Neural progenitor cell (in vitro differentiated cells): ENCODE data around the gene ZNF133.

ENCODE experiments used
- EZH2 ChIP-seq: fragments of 200-600 bp; sonication (generic); IDR thresholded peaks from 2 replicates; pipeline ENCODE4 v1.6.1; 2017; ENCODE audit warnings: antibody characterized with exemption, mild to moderate bottlenecking, moderate library complexity
- EZH2phosphoT487 ChIP-seq: fragments of 200-600 bp; sonication (generic); IDR thresholded peaks from 2 replicates; pipeline ENCODE4 v1.6.1; 2017; ENCODE audit warnings: antibody characterized with exemption
- TF ChIP-seq, protein P1 (sequence below): fragments of 200-600 bp; sonication (generic); IDR thresholded peaks from 2 replicates; pipeline ENCODE4 v1.5.1; 2017; ENCODE audit warnings: antibody characterized with exemption, mild to moderate bottlenecking

GRCh38 chr20:18272451-18272850, 15.9 kb upstream of the ZNF133 start:
- TF ChIP-seq, protein P1, sequence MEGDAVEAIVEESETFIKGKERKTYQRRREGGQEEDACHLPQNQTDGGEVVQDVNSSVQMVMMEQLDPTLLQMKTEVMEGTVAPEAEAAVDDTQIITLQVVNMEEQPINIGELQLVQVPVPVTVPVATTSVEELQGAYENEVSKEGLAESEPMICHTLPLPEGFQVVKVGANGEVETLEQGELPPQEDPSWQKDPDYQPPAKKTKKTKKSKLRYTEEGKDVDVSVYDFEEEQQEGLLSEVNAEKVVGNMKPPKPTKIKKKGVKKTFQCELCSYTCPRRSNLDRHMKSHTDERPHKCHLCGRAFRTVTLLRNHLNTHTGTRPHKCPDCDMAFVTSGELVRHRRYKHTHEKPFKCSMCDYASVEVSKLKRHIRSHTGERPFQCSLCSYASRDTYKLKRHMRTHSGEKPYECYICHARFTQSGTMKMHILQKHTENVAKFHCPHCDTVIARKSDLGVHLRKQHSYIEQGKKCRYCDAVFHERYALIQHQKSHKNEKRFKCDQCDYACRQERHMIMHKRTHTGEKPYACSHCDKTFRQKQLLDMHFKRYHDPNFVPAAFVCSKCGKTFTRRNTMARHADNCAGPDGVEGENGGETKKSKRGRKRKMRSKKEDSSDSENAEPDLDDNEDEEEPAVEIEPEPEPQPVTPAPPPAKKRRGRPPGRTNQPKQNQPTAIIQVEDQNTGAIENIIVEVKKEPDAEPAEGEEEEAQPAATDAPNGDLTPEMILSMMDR = peak; percentile 14
- TF ChIP-seq EZH2phosphoT487 (no peak), EZH2 (no peak)
